ENCODE data around the gene PCDHGA1.
"Not testable (repeated sequence)": the region's sequence is repeated elsewhere in the genome, so short reads cannot be mapped to it uniquely, and the experiment has no call there.

Gene PCDHGA1

DNA sequence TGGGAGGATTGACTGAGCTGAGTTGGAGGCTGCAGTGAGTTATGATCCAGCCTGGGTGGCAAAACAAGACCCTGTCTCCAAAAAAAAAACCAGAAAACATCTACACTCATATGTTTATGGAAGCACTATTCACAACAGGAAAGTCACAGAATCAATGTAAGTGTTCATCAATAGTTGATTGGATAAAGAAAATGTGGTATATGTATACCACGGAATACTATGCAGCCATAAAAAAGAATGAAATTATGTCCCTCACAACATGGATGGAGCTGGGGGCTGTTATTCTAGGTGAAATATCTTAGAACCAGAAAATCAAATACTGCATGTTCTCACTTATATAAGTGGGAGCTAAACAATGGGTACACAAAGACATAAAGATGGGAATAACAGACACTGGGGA lies 23.7 kb upstream of the PCDHGA1 start:
- no peak for DNase-seq
- Histone ChIP-seq H3K4me3 (ENCODE audit: low read length) (no peak overlapping the region), H3K9me2 (replicated peaks; ENCODE audit: insufficient read depth, low read length) (no peaks in the 10 kb centered on the region), H3K27ac (ENCODE audit: low read length) (no peak overlapping the region), H3K9ac (ENCODE audit: low read length) (no peak overlapping the region), H3K36me3 (replicated peaks; ENCODE audit: insufficient read depth, low read length) (no peaks in the 10 kb centered on the region), H3K79me2 (ENCODE audit: low read length) (0 out of 2 replicates have a peak, but pooled peaks cover 3% of the 10 kb centered on the region), H4K20me1 (ENCODE audit: insufficient read depth, low read length) (no peaks in the 10 kb centered on the region), H3K4me1 (ENCODE audit: low read length) (no peaks in the 10 kb centered on the region), H3K27me3 (replicated peaks; ENCODE audit: insufficient read depth, low read length) (no peaks in the 10 kb centered on the region), H3K4me2 (ENCODE audit: low read depth, low read length) (no peak overlapping the region), H2AFZ (ENCODE audit: low read length) (no peak overlapping the region), H3F3A (ENCODE audit: insufficient read depth, low read length) (no peaks in the 10 kb centered on the region), H3K9me3 (replicated peaks; ENCODE audit: insufficient read depth, low read length) (no peaks in the 10 kb centered on the region)
- TF ChIP-seq EZH2 (optimal IDR thresholded peaks at IDR 0.05; ENCODE audit: low read depth, low read length) (no peak), CTCF (IDR thresholded peaks at IDR 0.05; ENCODE audit: low read length) (no peak), EZH2phosphoT487 (IDR thresholded peaks at IDR 0.05; ENCODE audit: low read length) (no peak)

GRCh38 chr5:141313711-141314110 lies 16.6 kb upstream of the PCDHGA1 start:
- H3K36me3 ChIP-seq (replicated peaks; ENCODE audit: insufficient read depth, low read length) = peaks cover 9% of the 10 kb centered on the region
- no peak overlapping the region for H3K9ac ChIP-seq (ENCODE audit: low read length)
- 0 out of 2 replicates have a peak, but pooled peaks cover 3% of the 10 kb centered on the region for H3K9me3 ChIP-seq (replicated peaks; ENCODE audit: insufficient read depth, low read length)
- H4K20me1 ChIP-seq (ENCODE audit: insufficient read depth, low read length) = no peaks in the 10 kb centered on the region
- no peak overlapping the region for H3K4me3 ChIP-seq (ENCODE audit: low read length)
- no peaks in the 10 kb centered on the region for H3K9me2 ChIP-seq (replicated peaks; ENCODE audit: insufficient read depth, low read length)
- H3F3A ChIP-seq (ENCODE audit: insufficient read depth, low read length) = peaks cover 3% of the 10 kb centered on the region; the same call in 1 of the 2 replicates
- no peak for TF ChIP-seq EZH2 (optimal IDR thresholded peaks at IDR 0.05; ENCODE audit: low read depth, low read length)
- TF ChIP-seq EZH2phosphoT487 (IDR thresholded peaks at IDR 0.05; ENCODE audit: low read length) = no peak
- TF ChIP-seq CTCF (IDR thresholded peaks at IDR 0.05; ENCODE audit: low read length) = no peak
- no peak overlapping the region for H2AFZ ChIP-seq (ENCODE audit: low read length)
- no peaks in the 10 kb centered on the region for H3K4me1 ChIP-seq (ENCODE audit: low read length)
- no peak overlapping the region for H3K27ac ChIP-seq (ENCODE audit: low read length)
- H3K79me2 ChIP-seq (ENCODE audit: low read length) = peaks cover 23% of the 10 kb centered on the region
- no peaks in the 10 kb centered on the region for H3K27me3 ChIP-seq (replicated peaks; ENCODE audit: insufficient read depth, low read length)
- no peak for DNase-seq
- no peak overlapping the region for H3K4me2 ChIP-seq (ENCODE audit: low read depth, low read length)

GRCh38 chr5:141316963-141317362 lies 13.4 kb upstream of the PCDHGA1 start:
- H3K4me3 ChIP-seq (ENCODE audit: low read length); H3F3A ChIP-seq (ENCODE audit: insufficient read depth, low read length); DNase-seq; H3K9ac ChIP-seq (ENCODE audit: low read length); H3K27me3 ChIP-seq (replicated peaks; ENCODE audit: insufficient read depth, low read length); H3K4me1 ChIP-seq (ENCODE audit: low read length); H4K20me1 ChIP-seq (ENCODE audit: insufficient read depth, low read length); H3K9me2 ChIP-seq (replicated peaks; ENCODE audit: insufficient read depth, low read length); H2AFZ ChIP-seq (ENCODE audit: low read length); H3K4me2 ChIP-seq (ENCODE audit: low read depth, low read length); H3K27ac ChIP-seq (ENCODE audit: low read length): not testable (repeated sequence)
- Histone ChIP-seq H3K36me3 (replicated peaks; ENCODE audit: insufficient read depth, low read length) (peaks cover 22% of the 10 kb centered on the region), H3K9me3 (replicated peaks; ENCODE audit: insufficient read depth, low read length) (peaks cover 12% of the 10 kb centered on the region; the same call in 1 of the 2 replicates), H3K79me2 (ENCODE audit: low read length) (peaks cover 37% of the 10 kb centered on the region)

DNA sequence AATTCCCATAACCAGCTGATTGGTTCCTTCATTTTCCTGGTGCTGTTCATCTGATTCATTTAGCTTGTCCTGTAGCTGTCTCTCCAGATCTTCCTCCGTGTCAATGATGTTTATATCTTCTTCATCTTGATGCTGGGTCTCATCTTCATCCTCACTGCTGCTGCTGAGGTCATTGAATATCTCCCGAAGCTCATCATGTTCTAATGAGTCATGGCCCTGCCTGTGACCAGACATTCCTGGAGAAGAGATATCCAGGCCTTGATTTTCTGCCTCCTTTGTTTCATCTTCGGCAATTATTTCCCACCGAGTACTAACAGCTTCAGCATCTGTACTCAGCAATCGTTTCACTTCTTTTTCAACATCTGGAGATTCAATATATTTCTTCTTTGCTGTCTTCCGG lies 11.1 kb upstream of the PCDHGA1 start:
- DNase-seq = no peak
- Histone ChIP-seq H3K9ac (ENCODE audit: low read length) (no peak overlapping the region), H4K20me1 (ENCODE audit: insufficient read depth, low read length) (no peaks in the 10 kb centered on the region), H3K4me2 (ENCODE audit: low read depth, low read length) (no peak overlapping the region), H2AFZ (ENCODE audit: low read length) (no peak overlapping the region), H3K9me3 (replicated peaks; ENCODE audit: insufficient read depth, low read length) (peaks cover 12% of the 10 kb centered on the region; the same call in 1 of the 2 replicates), H3F3A (ENCODE audit: insufficient read depth, low read length) (peaks cover 8% of the 10 kb centered on the region; the same call in 1 of the 2 replicates), H3K9me2 (replicated peaks; ENCODE audit: insufficient read depth, low read length) (no peaks in the 10 kb centered on the region), H3K27me3 (replicated peaks; ENCODE audit: insufficient read depth, low read length) (0 out of 2 replicates have a peak, but pooled peaks cover 5% of the 10 kb centered on the region), H3K4me1 (ENCODE audit: low read length) (peaks cover 6% of the 10 kb centered on the region), H3K4me3 (ENCODE audit: low read length) (no peak overlapping the region), H3K79me2 (ENCODE audit: low read length) (peaks cover 34% of the 10 kb centered on the region), H3K36me3 (replicated peaks; ENCODE audit: insufficient read depth, low read length) (peaks cover 22% of the 10 kb centered on the region), H3K27ac (ENCODE audit: low read length) (no peak overlapping the region)
- TF ChIP-seq CTCF (IDR thresholded peaks at IDR 0.05; ENCODE audit: low read length) (no peak), EZH2phosphoT487 (IDR thresholded peaks at IDR 0.05; ENCODE audit: low read length) (no peak), EZH2 (optimal IDR thresholded peaks at IDR 0.05; ENCODE audit: low read depth, low read length) (no peak)
